ENCODE measurements around the gene FBN1. TPM values are rescaled to one million over a fixed set of nuclear protein-coding genes. Genes with fewer than 3 reads are reported as not detected.

The FBN1 gene
- total RNA-seq, 1 donor: 0.52 TPM

DNA sequence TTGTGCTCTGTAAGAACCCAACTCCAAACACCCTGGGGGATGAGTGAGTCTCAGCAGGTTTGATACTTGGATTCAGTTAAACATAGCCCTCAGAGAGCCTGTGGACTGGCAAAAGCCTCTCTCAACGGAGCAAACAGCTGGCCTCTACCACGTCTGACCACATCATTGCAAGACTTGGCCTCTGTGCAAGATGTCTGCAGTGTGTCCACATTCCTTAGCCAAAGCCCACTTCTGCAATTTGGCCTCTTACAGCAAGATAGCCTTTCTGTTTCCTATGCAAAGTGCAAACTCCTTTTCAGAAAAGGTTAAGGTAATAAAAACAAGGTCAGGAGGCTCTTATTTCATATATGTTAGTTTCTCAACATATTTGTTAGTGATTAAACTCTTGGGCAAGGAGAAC is 27.9 kb downstream of the FBN1 start:
- no peaks in the 10 kb centered on the region for H3K4me1 ChIP-seq (ENCODE audit: insufficient read depth, low read length)
- no peak overlapping the region for H3K4me3 ChIP-seq (ENCODE audit: low read length)
- H3K27me3 ChIP-seq (ENCODE audit: insufficient read depth, low read length): no peaks in the 10 kb centered on the region
- H3K9me3 ChIP-seq (ENCODE audit: low read depth, low read length): no peaks in the 10 kb centered on the region

DNA sequence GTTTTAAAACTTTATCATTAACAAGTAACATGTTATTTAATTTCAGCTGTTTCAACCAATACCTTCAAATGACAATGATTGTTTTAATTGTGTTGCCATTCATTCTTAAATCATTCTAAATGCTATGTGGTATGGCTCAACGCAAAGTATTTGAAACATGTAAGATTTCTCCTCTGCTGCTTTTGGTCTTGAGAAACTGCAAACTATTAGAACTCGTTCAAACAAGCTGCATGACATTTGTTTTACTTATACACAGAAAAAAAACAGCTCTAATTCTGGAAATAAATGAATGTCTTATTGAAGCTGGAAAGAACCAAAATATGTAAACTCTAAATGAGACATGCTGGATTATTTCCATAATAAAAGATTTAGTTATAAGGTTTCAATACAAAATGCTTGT is 29.3 kb downstream of the FBN1 start:
- Histone ChIP-seq H3K4me3 (ENCODE audit: low read length) (no peak overlapping the region), H3K9me3 (ENCODE audit: low read depth, low read length) (no peaks in the 10 kb centered on the region), H3K27me3 (ENCODE audit: insufficient read depth, low read length) (no peaks in the 10 kb centered on the region), H3K4me1 (ENCODE audit: insufficient read depth, low read length) (no peaks in the 10 kb centered on the region)

DNA sequence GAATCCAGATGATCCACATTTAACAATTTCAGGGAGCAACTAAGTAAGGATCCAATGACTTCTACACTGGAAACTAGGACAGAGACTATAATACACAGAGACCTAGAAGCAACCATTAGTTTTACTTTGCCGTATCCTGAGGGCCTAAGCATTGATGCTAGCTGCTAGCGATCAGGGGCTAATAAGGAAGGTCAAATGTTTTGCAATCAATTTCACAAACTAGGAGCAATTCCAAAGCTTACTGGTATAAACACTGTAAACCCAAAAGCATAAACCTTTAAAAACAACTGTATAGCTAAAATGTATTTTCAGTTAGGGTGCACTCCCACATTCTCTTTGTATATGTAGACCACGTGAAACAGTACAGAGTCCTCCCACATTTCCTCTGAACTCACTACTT is 31.5 kb downstream of the FBN1 start:
- H3K4me3 ChIP-seq (ENCODE audit: low read length): no peak overlapping the region
- H3K9me3 ChIP-seq (ENCODE audit: low read depth, low read length): no peaks in the 10 kb centered on the region
- no peaks in the 10 kb centered on the region for H3K4me1 ChIP-seq (ENCODE audit: insufficient read depth, low read length)
- H3K27me3 ChIP-seq (ENCODE audit: insufficient read depth, low read length): no peaks in the 10 kb centered on the region

DNA sequence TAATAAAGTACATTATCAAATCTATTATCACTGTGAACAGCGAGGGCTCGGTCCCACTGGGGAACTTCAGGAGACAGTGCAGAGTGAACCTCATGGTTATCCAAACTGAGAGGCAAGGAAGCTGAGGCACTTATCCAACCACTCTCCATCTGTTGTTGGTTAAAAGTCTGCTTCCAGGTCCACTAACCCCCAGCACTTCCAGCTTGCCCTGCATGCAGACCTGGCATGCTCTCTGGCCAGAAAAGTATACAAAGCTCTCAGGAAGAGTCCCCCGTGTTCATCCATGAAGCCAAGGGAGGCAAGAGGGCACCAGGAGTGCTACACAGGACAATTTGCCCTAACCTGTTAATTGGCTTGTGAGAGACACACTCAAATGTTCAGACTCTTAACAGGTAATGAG is 36.0 kb downstream of the FBN1 start:
- no peaks in the 10 kb centered on the region for H3K4me1 ChIP-seq (ENCODE audit: insufficient read depth, low read length)
- no peak overlapping the region for H3K4me3 ChIP-seq (ENCODE audit: low read length)
- H3K9me3 ChIP-seq (ENCODE audit: low read depth, low read length): no peaks in the 10 kb centered on the region
- no peaks in the 10 kb centered on the region for H3K27me3 ChIP-seq (ENCODE audit: insufficient read depth, low read length)

DNA sequence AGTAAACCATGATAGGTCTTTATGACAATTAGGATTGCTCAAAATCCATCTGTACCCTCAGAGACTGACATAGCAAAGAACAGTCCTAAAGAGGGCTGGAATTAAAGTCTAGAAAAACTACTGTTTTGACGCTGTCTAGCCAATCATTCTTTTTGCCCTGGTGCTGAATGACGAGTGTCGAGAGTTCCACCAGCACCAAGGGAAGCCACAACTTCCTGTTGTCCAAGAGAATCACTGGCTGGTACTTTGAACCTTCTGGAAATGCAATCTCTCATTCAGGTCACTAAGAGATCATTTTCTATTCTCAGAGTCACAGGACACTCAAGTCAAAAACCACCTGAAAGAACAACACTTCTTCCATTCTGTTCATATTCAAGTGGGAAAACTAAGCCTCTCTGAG is 37.7 kb downstream of the FBN1 start:
- Histone ChIP-seq H3K4me3 (ENCODE audit: low read length) (no peak overlapping the region), H3K9me3 (ENCODE audit: low read depth, low read length) (no peaks in the 10 kb centered on the region), H3K27me3 (ENCODE audit: insufficient read depth, low read length) (no peaks in the 10 kb centered on the region), H3K4me1 (ENCODE audit: insufficient read depth, low read length) (no peaks in the 10 kb centered on the region)

DNA sequence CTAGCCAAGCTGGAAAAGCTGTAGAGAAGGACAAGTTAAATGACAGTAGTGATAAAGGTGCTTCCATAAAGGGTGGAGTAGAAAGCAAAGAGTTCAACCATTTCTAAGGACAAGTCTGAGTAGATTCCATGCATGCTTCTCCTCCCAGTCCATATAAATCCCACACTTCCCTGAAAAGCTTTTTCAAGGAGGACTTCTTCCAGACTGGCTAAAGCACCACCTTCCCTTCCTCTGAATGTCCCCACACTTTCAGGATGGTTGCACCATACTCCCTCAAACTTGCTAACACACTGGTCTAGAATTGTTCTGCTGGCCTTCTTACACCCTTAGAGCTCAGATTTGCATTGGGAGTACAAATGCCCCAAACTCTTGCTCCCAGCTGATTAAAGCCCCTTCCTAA is 40.9 kb downstream of the FBN1 start:
- Histone ChIP-seq H3K4me3 (ENCODE audit: low read length) (no peak overlapping the region), H3K9me3 (ENCODE audit: low read depth, low read length) (no peaks in the 10 kb centered on the region), H3K4me1 (ENCODE audit: insufficient read depth, low read length) (no peaks in the 10 kb centered on the region), H3K27me3 (ENCODE audit: insufficient read depth, low read length) (no peaks in the 10 kb centered on the region)

DNA sequence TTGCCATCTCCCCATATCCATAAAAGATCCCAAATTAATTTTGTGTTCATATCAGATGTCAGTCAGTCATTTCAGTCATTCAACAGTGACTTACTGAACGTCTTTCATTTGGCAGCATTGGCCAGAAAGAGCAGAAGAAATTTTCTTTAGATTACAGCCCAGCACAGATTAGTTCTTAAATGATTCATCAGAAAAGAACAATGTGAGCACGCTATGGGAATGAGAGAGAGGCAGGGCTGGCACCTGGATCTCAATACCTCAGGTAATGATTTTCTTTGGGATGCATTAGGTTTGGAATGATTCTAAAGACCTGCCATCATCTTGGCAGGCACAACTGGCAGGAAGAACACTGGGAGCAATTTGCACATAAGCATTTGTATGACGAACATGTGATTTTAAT is 41.6 kb downstream of the FBN1 start:
- Histone ChIP-seq H3K4me1 (ENCODE audit: insufficient read depth, low read length) (no peaks in the 10 kb centered on the region), H3K4me3 (ENCODE audit: low read length) (no peak overlapping the region), H3K27me3 (ENCODE audit: insufficient read depth, low read length) (no peaks in the 10 kb centered on the region), H3K9me3 (ENCODE audit: low read depth, low read length) (no peaks in the 10 kb centered on the region)

DNA sequence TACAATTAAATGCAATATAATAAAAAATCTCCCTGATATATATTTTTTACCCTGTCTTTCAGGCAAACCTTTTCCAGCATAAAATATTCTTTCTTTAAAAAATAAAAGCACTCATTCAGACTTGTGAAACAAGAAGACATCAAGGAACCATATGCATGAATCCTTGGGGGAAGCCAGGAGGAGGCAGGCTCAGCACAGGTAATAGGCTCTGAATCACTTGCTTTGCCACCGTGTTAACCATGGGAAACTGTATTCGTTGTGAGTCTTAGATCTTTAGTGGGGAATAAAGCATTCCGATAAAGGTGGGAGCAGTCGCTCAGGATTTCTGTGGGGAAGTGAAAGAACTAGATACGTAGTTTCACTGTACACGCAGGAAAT is 42.4 kb downstream of the FBN1 start:
- no peaks in the 10 kb centered on the region for H3K4me1 ChIP-seq (ENCODE audit: insufficient read depth, low read length)
- H3K9me3 ChIP-seq (ENCODE audit: low read depth, low read length): no peaks in the 10 kb centered on the region
- H3K27me3 ChIP-seq (ENCODE audit: insufficient read depth, low read length): no peaks in the 10 kb centered on the region
- no peak overlapping the region for H3K4me3 ChIP-seq (ENCODE audit: low read length)

DNA sequence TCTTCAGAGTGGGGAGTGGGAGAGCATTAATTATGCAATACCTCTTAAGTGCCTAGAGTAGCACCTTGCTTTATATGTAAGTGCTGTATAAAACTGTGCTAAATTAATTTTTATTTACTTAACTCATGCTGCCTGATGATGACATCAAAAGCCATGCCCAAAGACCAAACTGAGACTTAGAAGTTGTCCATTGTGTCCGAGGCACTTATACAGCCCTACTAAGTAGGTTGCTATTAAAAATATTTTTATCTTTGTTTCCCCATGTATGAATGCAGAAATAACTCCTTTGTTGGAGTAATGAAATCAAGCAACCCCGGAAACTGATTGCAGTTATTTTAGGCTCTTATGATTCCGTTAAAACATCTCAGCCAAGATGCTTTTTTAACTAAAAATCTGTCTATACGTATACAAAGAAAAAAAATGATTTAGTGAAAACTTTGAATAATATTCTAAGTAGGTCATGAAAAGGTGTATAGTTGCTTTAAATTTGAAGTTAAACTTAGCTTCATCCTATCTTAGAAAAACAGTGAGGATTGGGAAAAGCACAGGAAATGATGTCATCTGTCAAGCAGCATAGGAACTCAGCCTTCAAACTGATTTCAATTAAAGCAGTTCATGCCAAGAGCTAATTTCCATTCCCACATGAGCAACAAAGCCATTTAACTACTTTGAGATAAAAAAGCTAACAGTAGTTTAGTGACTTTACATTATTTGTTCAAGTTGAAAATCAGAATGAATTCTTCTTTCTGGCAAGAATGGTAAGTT is 43.0 kb downstream of the FBN1 start:
- no peaks in the 10 kb centered on the region for H3K9me3 ChIP-seq (ENCODE audit: low read depth, low read length)
- no peaks in the 10 kb centered on the region for H3K4me1 ChIP-seq (ENCODE audit: insufficient read depth, low read length)
- no peak overlapping the region for H3K4me3 ChIP-seq (ENCODE audit: low read length)
- no peaks in the 10 kb centered on the region for H3K27me3 ChIP-seq (ENCODE audit: insufficient read depth, low read length)

DNA sequence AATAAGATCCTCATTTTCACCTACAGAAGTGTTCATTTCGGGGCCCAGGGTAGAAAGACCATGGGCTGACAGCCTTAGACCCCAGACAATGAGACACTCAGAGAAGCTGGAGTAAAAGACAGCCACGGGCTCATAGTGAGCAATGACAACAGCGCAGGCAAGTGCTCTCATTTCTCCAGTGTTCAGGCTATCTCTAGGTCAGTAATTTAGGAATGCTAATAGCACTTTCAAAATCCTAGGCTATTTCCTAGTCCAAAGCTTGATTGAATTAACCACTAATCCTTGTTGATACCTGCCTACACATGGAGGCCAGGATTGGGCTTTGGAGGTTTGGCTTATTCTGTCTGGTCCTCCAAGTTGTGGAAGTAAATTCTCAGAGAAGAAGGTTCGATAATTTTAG is 44.4 kb downstream of the FBN1 start:
- no peaks in the 10 kb centered on the region for H3K27me3 ChIP-seq (ENCODE audit: insufficient read depth, low read length)
- H3K4me1 ChIP-seq (ENCODE audit: insufficient read depth, low read length): no peaks in the 10 kb centered on the region
- H3K4me3 ChIP-seq (ENCODE audit: low read length): no peak overlapping the region
- no peaks in the 10 kb centered on the region for H3K9me3 ChIP-seq (ENCODE audit: low read depth, low read length)

DNA sequence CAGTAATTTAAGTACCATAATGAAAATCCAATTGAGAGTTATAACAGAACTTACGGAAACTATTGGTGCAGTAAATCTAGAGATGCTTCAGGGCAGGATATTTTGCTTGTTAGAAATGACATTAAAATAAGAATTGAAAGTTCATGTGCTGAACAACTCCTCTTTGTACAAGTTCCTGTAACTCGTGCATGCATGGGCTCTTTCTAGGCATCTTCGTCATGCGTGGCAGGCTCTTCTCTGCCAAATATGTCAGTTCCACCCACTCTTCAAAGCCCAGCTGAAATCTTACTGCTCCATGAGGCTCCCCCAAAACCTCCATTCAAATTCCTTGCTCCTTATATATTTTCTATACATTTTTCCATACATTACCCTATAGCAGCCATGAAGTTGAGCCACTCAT is 48.7 kb downstream of the FBN1 start:
- Histone ChIP-seq H3K9me3 (ENCODE audit: low read depth, low read length) (no peaks in the 10 kb centered on the region), H3K27me3 (ENCODE audit: insufficient read depth, low read length) (no peaks in the 10 kb centered on the region), H3K4me1 (ENCODE audit: insufficient read depth, low read length) (no peaks in the 10 kb centered on the region), H3K4me3 (ENCODE audit: low read length) (no peak overlapping the region)

DNA sequence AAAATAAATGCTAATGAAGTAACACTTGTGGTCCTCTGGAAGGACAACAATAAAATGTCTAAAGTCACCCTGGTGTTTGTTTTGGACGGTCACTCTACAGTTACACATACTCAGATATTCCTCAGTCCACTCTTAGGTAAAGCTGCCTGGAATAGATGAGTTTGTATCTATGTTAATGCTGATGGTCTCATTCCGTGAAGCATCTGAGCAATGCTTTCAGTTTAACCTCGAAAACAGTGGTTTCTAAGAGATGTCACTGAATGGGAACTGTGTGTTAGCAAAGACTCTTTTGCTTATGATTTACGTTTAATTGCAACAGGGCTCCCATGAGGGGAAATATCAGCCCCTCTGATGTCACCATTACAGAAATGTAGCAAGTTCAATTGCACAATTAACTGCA is 49.1 kb downstream of the FBN1 start:
- H3K9me3 ChIP-seq (ENCODE audit: low read depth, low read length): no peaks in the 10 kb centered on the region
- H3K4me1 ChIP-seq (ENCODE audit: insufficient read depth, low read length): no peaks in the 10 kb centered on the region
- H3K27me3 ChIP-seq (ENCODE audit: insufficient read depth, low read length): no peaks in the 10 kb centered on the region
- no peak overlapping the region for H3K4me3 ChIP-seq (ENCODE audit: low read length)

DNA sequence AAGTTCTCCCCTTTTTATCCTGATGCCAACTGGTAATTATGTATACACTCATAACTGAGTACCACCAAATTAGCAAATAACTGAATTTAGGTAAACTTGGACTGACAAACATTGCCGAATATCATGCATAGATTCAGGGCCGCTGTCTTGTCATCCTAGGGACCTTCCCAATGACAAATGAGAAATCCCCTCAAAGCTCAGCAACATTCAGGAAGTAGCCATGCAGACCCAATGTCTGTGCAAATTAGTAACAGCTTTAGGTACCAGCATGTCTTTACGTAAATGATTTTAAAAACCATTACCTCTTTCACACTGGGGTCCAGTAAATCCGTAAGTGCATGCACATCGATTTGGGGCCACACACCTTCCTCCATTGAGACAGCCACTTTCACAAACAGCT is 49.5 kb downstream of the FBN1 start:
- no peaks in the 10 kb centered on the region for H3K9me3 ChIP-seq (ENCODE audit: low read depth, low read length)
- no peaks in the 10 kb centered on the region for H3K4me1 ChIP-seq (ENCODE audit: insufficient read depth, low read length)
- H3K4me3 ChIP-seq (ENCODE audit: low read length): no peak overlapping the region
- no peaks in the 10 kb centered on the region for H3K27me3 ChIP-seq (ENCODE audit: insufficient read depth, low read length)

DNA sequence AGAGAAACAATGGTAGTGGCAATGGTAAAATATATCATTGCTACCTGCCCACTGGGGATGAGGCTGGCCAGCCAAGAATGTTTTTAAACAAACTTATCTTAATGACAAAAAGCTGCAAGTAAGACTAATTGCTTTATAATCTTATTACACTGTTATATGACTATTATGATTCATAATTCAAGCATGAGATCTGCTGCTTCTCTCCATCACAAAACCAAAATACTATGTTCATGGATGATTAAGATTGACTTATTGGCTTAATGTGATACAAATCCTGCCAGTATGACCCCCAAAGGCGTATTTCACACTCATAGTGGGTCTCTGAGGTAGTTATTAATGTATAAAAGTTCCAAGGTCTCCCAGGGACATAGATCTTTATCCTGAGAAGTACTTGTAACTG is 52.6 kb downstream of the FBN1 start:
- Histone ChIP-seq H3K27me3 (ENCODE audit: insufficient read depth, low read length) (no peaks in the 10 kb centered on the region), H3K4me1 (ENCODE audit: insufficient read depth, low read length) (no peaks in the 10 kb centered on the region), H3K4me3 (ENCODE audit: low read length) (no peak overlapping the region), H3K9me3 (ENCODE audit: low read depth, low read length) (no peaks in the 10 kb centered on the region)

DNA sequence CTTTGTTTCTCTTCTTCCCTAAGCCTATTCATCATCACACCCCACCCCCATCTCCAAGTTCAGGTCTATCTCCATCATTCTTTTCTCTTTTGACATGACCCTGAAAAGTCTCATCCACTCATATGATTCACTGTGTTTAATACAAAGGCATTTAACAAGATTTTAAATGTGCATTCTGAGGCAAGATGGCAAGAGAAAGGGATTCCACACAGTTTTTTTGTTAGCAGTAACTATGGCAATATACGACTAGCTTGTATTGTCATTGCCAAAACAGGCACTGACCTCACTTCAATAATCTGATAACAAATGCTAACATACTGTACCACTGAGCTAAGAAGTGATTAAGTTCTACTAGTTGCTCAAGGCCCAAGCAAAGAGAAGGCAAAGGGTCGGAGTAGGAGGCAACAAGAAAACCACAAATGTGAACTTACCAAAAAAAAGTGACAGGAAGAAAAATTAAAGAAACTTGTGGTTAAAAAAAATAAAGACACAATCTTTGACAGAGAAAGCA is 53.2 kb downstream of the FBN1 start:
- Histone ChIP-seq H3K4me3 (ENCODE audit: low read length) (no peak overlapping the region), H3K9me3 (ENCODE audit: low read depth, low read length) (no peaks in the 10 kb centered on the region), H3K4me1 (ENCODE audit: insufficient read depth, low read length) (no peaks in the 10 kb centered on the region), H3K27me3 (ENCODE audit: insufficient read depth, low read length) (no peaks in the 10 kb centered on the region)

DNA sequence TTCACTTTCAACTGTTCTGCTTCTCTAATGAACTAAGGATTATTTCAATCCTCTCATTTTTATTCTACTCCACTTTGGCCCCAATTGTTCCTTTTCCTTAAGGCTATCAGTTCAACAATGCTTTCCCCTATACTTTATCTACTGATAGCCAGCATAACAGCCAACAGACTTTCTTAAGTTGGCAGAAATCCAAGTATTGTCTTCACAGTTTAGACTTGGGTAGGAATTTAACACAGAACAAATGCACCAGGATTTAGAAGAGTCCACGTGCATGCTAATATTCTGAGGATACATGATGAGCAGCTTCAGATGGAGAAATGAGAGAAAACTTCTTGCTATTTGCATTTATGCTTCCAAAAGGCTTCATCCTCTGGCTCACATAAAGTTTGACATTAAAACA is 54.8 kb downstream of the FBN1 start:
- Histone ChIP-seq H3K27me3 (ENCODE audit: insufficient read depth, low read length) (no peaks in the 10 kb centered on the region), H3K9me3 (ENCODE audit: low read depth, low read length) (no peaks in the 10 kb centered on the region), H3K4me1 (ENCODE audit: insufficient read depth, low read length) (no peaks in the 10 kb centered on the region), H3K4me3 (ENCODE audit: low read length) (no peak overlapping the region)
